NCI-H1417 (cell line): Measurements from ENCODE around the gene ZSCAN2.

Experiments
- DNase-seq, 3 experiments: peaks; one replicate each; lab custom pipeline; 2025; lab: John Stamatoyannopoulos, UW

The ZSCAN2 gene

DNA sequence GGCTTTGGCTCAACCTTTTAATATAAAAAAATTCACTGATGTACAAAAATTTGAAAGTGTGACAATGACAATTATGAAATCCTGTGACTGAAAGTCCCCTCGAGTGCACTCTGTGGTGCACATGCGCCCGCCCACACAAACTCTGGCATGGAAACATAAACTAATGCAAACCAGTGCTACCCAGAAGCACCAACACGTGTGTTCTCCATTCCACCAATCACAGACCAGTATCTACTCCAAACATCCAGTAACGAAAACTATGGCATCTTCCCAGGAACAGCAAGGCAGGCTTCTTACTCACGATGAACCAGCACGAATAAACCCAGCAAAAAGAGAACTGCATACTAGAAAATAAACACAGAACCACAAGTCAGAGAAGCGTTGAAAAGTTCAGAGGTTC is 68.9 kb downstream of the ZSCAN2 start:
- DNase-seq: no peak

DNA sequence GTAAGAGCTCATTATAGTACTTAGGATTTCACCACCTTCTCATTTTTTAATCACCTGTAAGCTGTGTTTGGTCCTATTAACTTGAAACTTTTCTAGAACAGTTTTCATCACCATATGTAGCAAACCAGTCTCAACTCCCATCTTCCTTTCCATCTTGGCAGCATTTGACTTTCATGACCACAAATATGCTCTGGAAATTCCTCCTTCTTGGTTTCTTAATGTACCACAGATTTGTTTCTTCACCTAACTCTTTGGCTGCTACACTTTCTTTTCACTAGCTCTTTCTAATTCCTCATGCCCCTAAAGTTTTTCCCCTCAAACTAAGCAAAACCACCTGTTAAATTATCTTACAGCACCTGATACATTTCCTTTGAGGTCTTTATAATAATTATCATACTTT is 70.4 kb downstream of the ZSCAN2 start:
- DNase-seq: no peak
